ENCODE measurements around the gene ACSL5.
"Not testable (repeated sequence)": the region's sequence is repeated elsewhere in the genome, so short reads cannot be mapped to it uniquely, and the experiment has no call there.

The ACSL5 gene

GRCh38 chr10:112456533-112456932 lies 82.6 kb downstream of the ACSL5 start:
- no peak for TF ChIP-seq CTCF (IDR thresholded peaks at IDR 0.05; ENCODE audit: low read depth, low read length, missing control alignments)
- DNase-seq (ENCODE audit: extremely low read depth, low read depth): no peak
- no peak overlapping the region for H3K4me3 ChIP-seq (replicated peaks; ENCODE audit: low read depth, low read length)

- no peak for TF ChIP-seq CTCF (IDR thresholded peaks at IDR 0.05; ENCODE audit: low read depth, low read length, missing control alignments)
- H3K4me3 ChIP-seq (replicated peaks; ENCODE audit: low read depth, low read length): no peak overlapping the region
- DNase-seq (ENCODE audit: extremely low read depth, low read depth): no peak
Measured at GRCh38 chr10:112460366-112460765, 86.5 kb downstream of the ACSL5 start.

GRCh38 chr10:112461029-112461887 lies 87.3 kb downstream of the ACSL5 start:
- no peak overlapping the region for H3K4me3 ChIP-seq (replicated peaks; ENCODE audit: low read depth, low read length)
- TF ChIP-seq CTCF (IDR thresholded peaks at IDR 0.05; ENCODE audit: low read depth, low read length, missing control alignments): no peak
- DNase-seq (ENCODE audit: extremely low read depth, low read depth): no peak

- not testable (repeated sequence) for DNase-seq (ENCODE audit: extremely low read depth, low read depth)
Measured at GRCh38 chr10:112464074-112464473, 90.2 kb downstream of the ACSL5 start.

GRCh38 chr10:112465299-112465883 lies 91.5 kb downstream of the ACSL5 start:
- H3K4me3 ChIP-seq (replicated peaks; ENCODE audit: low read depth, low read length): no peak overlapping the region
- no peak for TF ChIP-seq CTCF (IDR thresholded peaks at IDR 0.05; ENCODE audit: low read depth, low read length, missing control alignments)

More at GRCh38 chr10:112464074-112464473, 90.2 kb downstream of the ACSL5 start:
- not testable (repeated sequence) for H3K4me3 ChIP-seq (replicated peaks; ENCODE audit: low read depth, low read length)

GRCh38 chr10:112466802-112467201 lies 92.9 kb downstream of the ACSL5 start:
- H3K4me3 ChIP-seq (replicated peaks; ENCODE audit: low read depth, low read length): no peak overlapping the region
- no peak for TF ChIP-seq CTCF (IDR thresholded peaks at IDR 0.05; ENCODE audit: low read depth, low read length, missing control alignments)
- no peak for DNase-seq (ENCODE audit: extremely low read depth, low read depth)

More at GRCh38 chr10:112465299-112465883, 91.5 kb downstream of the ACSL5 start:
- no peak for DNase-seq (ENCODE audit: extremely low read depth, low read depth)

GRCh38 chr10:112467541-112468075 lies 93.7 kb downstream of the ACSL5 start:
- DNase-seq (ENCODE audit: extremely low read depth, low read depth): no peak
- no peak for TF ChIP-seq CTCF (IDR thresholded peaks at IDR 0.05; ENCODE audit: low read depth, low read length, missing control alignments)
- H3K4me3 ChIP-seq (replicated peaks; ENCODE audit: low read depth, low read length): no peak overlapping the region
